ENCODE measurements around the gene CDK5R2. TPM values are rescaled to one million over a fixed set of nuclear protein-coding genes. Genes with fewer than 3 reads are reported as not detected.

The CDK5R2 gene
- total and polyA plus RNA-seq, 3 experiments from 2014 or later, result not detected

GRCh38 chr2:218981881-218982585 is 22.6 kb downstream of the CDK5R2 start:
- H3K27me3 Mint-ChIP-seq, result peaks cover 49 to 75% of the 10 kb centered on the region in 2 donors
- Histone ChIP-seq H3K4me1 (ENCODE audit: insufficient read depth, low read length) (peaks cover 35% of the 10 kb centered on the region), H3K27ac (ENCODE audit: low read depth, low read length) (no peak overlapping the region), H3K27me3 (ENCODE audit: insufficient read depth, low read length, poor library complexity, severe bottlenecking) (peaks cover 48% of the 10 kb centered on the region), H3K9me3 (ENCODE audit: low read length) (no peaks in the 10 kb centered on the region), H3K36me3 (ENCODE audit: insufficient read depth, low read length) (no peaks in the 10 kb centered on the region), H3K4me3 (ENCODE audit: low read length) (no peak overlapping the region)
- no peaks in the 10 kb centered on the region for H3K9me3 Mint-ChIP-seq
- peaks cover 16 to 53% (median 26%) of the 10 kb centered on the region in 3 donors for H3K4me1 Mint-ChIP-seq
- CTCF ChIA-PET, result interaction anchor here (0.8 to 3.0 kb wide), 7 partner anchors 13 to 549 kb away, joined by 3 to 28 read pairs (median 3); no protein-coding TSS in a partner anchor
- no peaks in the 10 kb centered on the region for H3K36me3 Mint-ChIP-seq
- peak overlapping the region; percentile 37 to 78 (median 62) for H3K4me3 Mint-ChIP-seq
- peak overlapping the region in 1 of 8 donors; percentile 53 for H3K27ac Mint-ChIP-seq
- peak in 1 of 5 donors; percentile 29 for DNase-seq
- POLR2A ChIA-PET, result no interaction called here

DNA sequence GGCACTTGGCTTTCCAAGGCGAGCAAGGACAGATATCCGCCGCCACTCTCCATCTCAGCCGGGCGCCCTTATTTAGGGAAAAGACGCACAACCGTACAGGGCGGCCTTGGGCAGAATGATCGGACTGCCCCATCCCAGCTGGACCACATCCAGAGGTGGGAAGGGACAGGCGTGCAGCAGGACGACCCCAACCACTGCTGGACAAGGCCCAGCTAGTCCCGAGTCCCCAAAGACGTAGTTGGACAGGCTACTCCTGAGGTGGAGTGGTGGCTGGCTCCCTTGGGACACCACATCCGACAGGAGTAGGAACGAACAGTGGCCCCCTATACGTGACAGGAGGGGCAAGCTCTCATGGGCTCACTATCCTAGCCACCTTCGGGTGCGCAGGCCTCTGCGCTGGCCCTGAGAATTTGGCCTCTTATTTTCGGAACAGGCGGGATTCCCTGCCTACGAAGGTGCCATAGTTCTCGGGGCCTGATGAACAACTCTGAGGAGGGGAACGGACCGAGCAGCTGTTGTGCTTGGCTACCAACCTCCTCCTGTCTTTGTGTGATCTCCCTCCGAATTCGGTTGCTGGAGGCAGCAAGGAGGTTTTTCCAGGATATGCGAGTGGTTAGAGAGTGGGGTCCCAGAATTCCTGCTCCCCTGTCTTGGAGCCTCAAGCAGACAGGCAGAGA is 23.3 kb downstream of the CDK5R2 start:
- Histone ChIP-seq H3K4me3 (ENCODE audit: low read length) (no peak overlapping the region), H3K4me1 (ENCODE audit: insufficient read depth, low read length) (peaks cover 35% of the 10 kb centered on the region), H3K27ac (ENCODE audit: low read depth, low read length) (no peak overlapping the region), H3K9me3 (ENCODE audit: low read length) (no peaks in the 10 kb centered on the region), H3K36me3 (ENCODE audit: insufficient read depth, low read length) (no peaks in the 10 kb centered on the region), H3K27me3 (ENCODE audit: insufficient read depth, low read length, poor library complexity, severe bottlenecking) (peaks cover 54% of the 10 kb centered on the region)
- Mint-ChIP-seq H3K4me1 (peaks cover 16 to 53% (median 26%) of the 10 kb centered on the region in 3 donors), H3K36me3 (no peaks in the 10 kb centered on the region), H3K27ac (peak overlapping the region in 1 of 8 donors; percentile 53), H3K4me3 (peak overlapping the region; percentile 37 to 78 (median 62)), H3K27me3 (peaks cover 53 to 75% of the 10 kb centered on the region in 2 donors), H3K9me3 (no peaks in the 10 kb centered on the region)
- POLR2A ChIA-PET, result no interaction called here
- no peak for DNase-seq
- CTCF ChIA-PET, result interaction anchor here (1.0 to 3.0 kb wide), 7 partner anchors 12 to 548 kb away, joined by 3 to 28 read pairs (median 3); no protein-coding TSS in a partner anchor

- Mint-ChIP-seq H3K4me3 (peak overlapping the region in 1 of 7 donors; percentile 8), H3K27me3 (peaks cover 51 to 78% of the 10 kb centered on the region in 2 donors), H3K27ac (no peak overlapping the region), H3K4me1 (peaks cover 16 to 53% (median 26%) of the 10 kb centered on the region in 3 donors), H3K9me3 (no peaks in the 10 kb centered on the region), H3K36me3 (no peaks in the 10 kb centered on the region)
- no peak for DNase-seq
- Histone ChIP-seq H3K27me3 (ENCODE audit: insufficient read depth, low read length, poor library complexity, severe bottlenecking) (peaks cover 57% of the 10 kb centered on the region), H3K27ac (ENCODE audit: low read depth, low read length) (no peak overlapping the region), H3K36me3 (ENCODE audit: insufficient read depth, low read length) (no peaks in the 10 kb centered on the region), H3K4me3 (ENCODE audit: low read length) (no peak overlapping the region), H3K4me1 (ENCODE audit: insufficient read depth, low read length) (peaks cover 35% of the 10 kb centered on the region), H3K9me3 (ENCODE audit: low read length) (no peaks in the 10 kb centered on the region)
- ChIA-PET CTCF (interaction anchor here (1.0 to 1.2 kb wide), 3 partner anchors 12 to 46 kb away, joined by 3 read pairs; no protein-coding TSS in a partner anchor), POLR2A (no interaction called here)
These were observed 23.9 kb downstream of the CDK5R2 start for GRCh38 chr2:218983263-218983933.

GRCh38 chr2:218983934-218984238 is 24.4 kb downstream of the CDK5R2 start:
- H3K27ac ChIP-seq (ENCODE audit: low read depth, low read length), result no peak overlapping the region
- DNase-seq, result no peak
- H3K36me3 ChIP-seq (ENCODE audit: insufficient read depth, low read length), result no peaks in the 10 kb centered on the region
- CTCF ChIA-PET, result interaction anchor here (1.0 kb wide), 1 partner anchor 12 kb away, joined by 3 read pairs; no protein-coding TSS in a partner anchor
- Mint-ChIP-seq H3K36me3 (no peaks in the 10 kb centered on the region), H3K4me3 (no peak overlapping the region), H3K27me3 (peaks cover 50 to 79% of the 10 kb centered on the region in 2 donors), H3K4me1 (peaks cover 16 to 53% (median 26%) of the 10 kb centered on the region in 3 donors), H3K27ac (no peak overlapping the region), H3K9me3 (no peaks in the 10 kb centered on the region)
- H3K9me3 ChIP-seq (ENCODE audit: low read length), result no peaks in the 10 kb centered on the region
- POLR2A ChIA-PET, result no interaction called here
- H3K4me1 ChIP-seq (ENCODE audit: insufficient read depth, low read length), result peaks cover 35% of the 10 kb centered on the region
- peaks cover 57% of the 10 kb centered on the region for H3K27me3 ChIP-seq (ENCODE audit: insufficient read depth, low read length, poor library complexity, severe bottlenecking)
- H3K4me3 ChIP-seq (ENCODE audit: low read length), result no peak overlapping the region

DNA sequence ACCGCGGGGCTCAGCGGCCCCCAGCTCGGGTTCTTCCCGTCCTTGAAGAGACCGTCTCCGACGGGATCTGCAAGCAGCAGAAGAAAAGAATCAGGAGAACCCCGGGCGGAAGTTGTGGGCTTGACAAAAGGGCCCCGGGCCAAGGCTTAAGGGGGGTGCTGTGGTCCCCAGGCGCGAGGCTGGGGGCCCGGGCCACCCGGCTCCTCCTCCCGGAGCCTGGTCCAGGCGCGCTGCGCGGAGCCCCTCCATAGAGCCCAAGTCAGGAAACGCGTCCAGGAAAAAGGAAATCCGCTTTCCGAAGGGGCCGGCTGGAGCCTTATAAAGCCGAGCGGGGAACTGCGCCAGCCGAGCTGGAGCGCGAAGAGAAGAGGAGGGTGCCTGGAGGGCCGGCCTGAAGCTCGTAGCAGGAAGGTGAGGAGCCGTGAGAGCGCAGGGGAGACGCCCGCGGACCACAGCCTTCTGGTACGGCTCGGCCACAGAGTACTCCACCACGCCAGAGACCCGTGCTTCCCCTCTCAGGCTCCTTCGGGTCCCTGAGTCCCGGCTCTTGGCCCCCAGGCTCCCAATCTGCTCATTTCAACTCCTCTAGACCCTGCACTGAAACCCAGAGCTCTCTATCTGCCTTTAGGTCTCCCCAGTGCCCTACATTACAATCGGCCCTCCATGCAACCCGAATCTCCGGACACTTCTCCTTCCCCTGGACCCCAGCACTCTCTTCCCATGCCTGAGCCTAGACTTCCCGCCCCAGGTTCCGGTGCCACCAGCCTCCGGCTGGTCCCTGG is 25.0 kb downstream of the CDK5R2 start:
- no peak for DNase-seq
- Mint-ChIP-seq H3K27me3 (peaks cover 51 to 80% of the 10 kb centered on the region in 2 donors), H3K4me3 (peak overlapping the region in 4 of 7 donors; percentile 16 to 65 (median 31)), H3K27ac (no peak overlapping the region), H3K9me3 (no peaks in the 10 kb centered on the region), H3K4me1 (peaks cover 16 to 53% (median 25%) of the 10 kb centered on the region in 3 donors), H3K36me3 (no peaks in the 10 kb centered on the region)
- CTCF ChIA-PET, result no interaction called here
- peaks cover 63% of the 10 kb centered on the region for H3K27me3 ChIP-seq (ENCODE audit: insufficient read depth, low read length, poor library complexity, severe bottlenecking)
- H3K9me3 ChIP-seq (ENCODE audit: low read length), result no peaks in the 10 kb centered on the region
- H3K4me3 ChIP-seq (ENCODE audit: low read length), result no peak overlapping the region
- H3K36me3 ChIP-seq (ENCODE audit: insufficient read depth, low read length), result no peaks in the 10 kb centered on the region
- H3K27ac ChIP-seq (ENCODE audit: low read depth, low read length), result no peak overlapping the region
- peaks cover 35% of the 10 kb centered on the region for H3K4me1 ChIP-seq (ENCODE audit: insufficient read depth, low read length)
- POLR2A ChIA-PET, result no interaction called here

- Mint-ChIP-seq H3K9me3 (no peaks in the 10 kb centered on the region), H3K27ac (peak within 1 kb of the TSS in 1 of 8 donors; percentile 83), H3K4me1 (peaks cover 16 to 49% (median 21%) of the 10 kb centered on the region in 3 donors), H3K27me3 (peaks cover 54 to 80% of the 10 kb centered on the region in 2 donors), H3K36me3 (no peaks in the 10 kb centered on the region), H3K4me3 (peak within 1 kb of the TSS in 5 of 7 donors; percentile 16 to 82 (median 43))
- H3K27ac ChIP-seq (ENCODE audit: low read depth, low read length), result no peak within 1 kb of the TSS
- peaks cover 32% of the 10 kb centered on the region for H3K4me1 ChIP-seq (ENCODE audit: insufficient read depth, low read length)
- H3K9me3 ChIP-seq (ENCODE audit: low read length), result no peaks in the 10 kb centered on the region
- no peak within 1 kb of the TSS for H3K4me3 ChIP-seq (ENCODE audit: low read length)
- DNase-seq, result no peak
- POLR2A ChIA-PET, result no interaction called here
- H3K27me3 ChIP-seq (ENCODE audit: insufficient read depth, low read length, poor library complexity, severe bottlenecking), result peaks cover 68% of the 10 kb centered on the region
- CTCF ChIA-PET, result no interaction called here
- H3K36me3 ChIP-seq (ENCODE audit: insufficient read depth, low read length), result no peaks in the 10 kb centered on the region
These were observed 25.5 kb downstream of the CDK5R2 start, which contains the start of gene FEV for GRCh38 chr2:218985021-218985324. TSS of gene FEV (minus strand) at chr2:218985184. CDS start at chr2:218985075, 109 bp downstream.

DNA sequence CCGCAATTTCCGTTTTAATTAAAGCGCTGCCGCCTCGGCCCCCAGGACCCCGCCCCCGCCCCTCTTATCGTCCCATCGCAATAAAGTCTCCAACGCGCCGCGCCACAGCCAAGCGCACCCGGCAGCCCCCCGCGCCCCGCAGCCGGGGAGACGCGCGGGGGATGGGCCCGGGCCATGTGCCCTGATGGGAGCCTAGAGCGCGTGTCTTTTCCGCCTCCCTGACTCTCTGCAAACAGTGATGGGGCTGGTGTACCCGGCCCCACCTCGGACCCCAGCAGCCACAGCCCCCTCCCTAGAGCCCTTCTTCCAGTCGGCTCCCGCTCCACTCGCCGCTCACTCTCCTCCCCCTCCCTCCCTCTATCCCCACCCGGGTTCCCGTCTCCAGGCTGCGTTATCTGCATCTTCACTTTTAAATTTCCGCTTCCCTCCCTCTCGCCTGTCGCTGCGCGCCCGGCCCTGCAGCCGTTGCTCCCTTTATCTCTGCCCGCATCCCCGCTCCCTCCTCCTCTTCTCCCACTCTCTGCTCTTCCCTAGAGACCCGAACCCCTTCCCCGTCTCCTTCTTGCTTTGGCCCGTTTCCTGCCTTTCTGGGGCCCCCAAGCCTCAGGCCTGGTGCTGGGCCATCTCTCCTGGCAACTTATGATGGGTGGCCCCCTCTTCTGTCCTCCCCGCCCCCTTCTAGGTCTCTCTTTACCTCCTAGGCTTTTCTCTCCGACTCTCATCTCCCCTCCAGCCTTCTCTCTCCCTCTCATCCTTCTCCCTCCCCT is 26.0 kb downstream of the CDK5R2 start:
- Histone ChIP-seq H3K4me3 (ENCODE audit: low read length) (no peak overlapping the region), H3K9me3 (ENCODE audit: low read length) (no peaks in the 10 kb centered on the region), H3K27me3 (ENCODE audit: insufficient read depth, low read length, poor library complexity, severe bottlenecking) (peaks cover 73% of the 10 kb centered on the region), H3K36me3 (ENCODE audit: insufficient read depth, low read length) (no peaks in the 10 kb centered on the region), H3K27ac (ENCODE audit: low read depth, low read length) (no peak overlapping the region), H3K4me1 (ENCODE audit: insufficient read depth, low read length) (peaks cover 29% of the 10 kb centered on the region)
- CTCF ChIA-PET, result no interaction called here
- H3K4me3 Mint-ChIP-seq, result peak overlapping the region in 1 of 7 donors; percentile 82
- DNase-seq, result no peak
- peak overlapping the region in 1 of 8 donors; percentile 83 for H3K27ac Mint-ChIP-seq
- H3K4me1 Mint-ChIP-seq, result peaks cover 16 to 46% (median 19%) of the 10 kb centered on the region in 3 donors
- H3K36me3 Mint-ChIP-seq, result no peaks in the 10 kb centered on the region
- peaks cover 57 to 82% of the 10 kb centered on the region in 2 donors for H3K27me3 Mint-ChIP-seq
- H3K9me3 Mint-ChIP-seq, result no peaks in the 10 kb centered on the region
- POLR2A ChIA-PET, result no interaction called here
